Gastrocnemius medialis (tissue), 4 donors: Measurements from ENCODE around the gene LAX1. TPM values are rescaled to one million over a fixed set of nuclear protein-coding genes. Genes with fewer than 3 reads are reported as not detected.
"Not testable (repeated sequence)": the region's sequence is repeated elsewhere in the genome, so short reads cannot be mapped to it uniquely, and the experiment has no call there.

Source experiments
- ATAC-seq, 2 donors: fragments of 150-250 bp; one replicate each; pipeline ENCODE4 v1.9.1; 2016
- DNase-seq, 2 donors: peaks; one replicate each; pipeline ENCODE4 v3.0.0-alpha.2; 2019
- H3K27ac ChIP-seq, 4 donors: fragments of 200-600 bp; sonication (generic); 1 replicate in 1 of 4; 2 replicates in 3 of 4; pipeline ENCODE4 v1.5.1; 2016 to 2018; ENCODE audit warnings: mild to moderate bottlenecking in 2 of 4, moderate library complexity in 1 of 4
- H3K27me3 ChIP-seq, 3 donors: fragments of 200-600 bp; sonication (generic) in 2 of 3; 1 replicate in 1 of 3; 2 replicates in 2 of 3; pipeline versions ENCODE4 v1.5.1 to v1.6.0; 2016 to 2019; ENCODE audit warnings: mild to moderate bottlenecking in 1 of 3, moderate library complexity in 1 of 3
- H3K36me3 ChIP-seq, 2 donors: fragments of 200-600 bp; sonication (generic) in 1 of 2; one replicate each; pipeline ENCODE4 v1.5.1; 2017 to 2018
- H3K4me1 ChIP-seq, 2 donors: fragments of 200-600 bp; sonication (generic) in 1 of 2; one replicate each; pipeline ENCODE4 v1.5.1; 2016 to 2017; ENCODE audit warnings: mild to moderate bottlenecking in 2 of 2
- H3K4me3 ChIP-seq, 4 donors: fragments of 200-600 bp; sonication (generic) in 3 of 4; 1 replicate in 1 of 4; 2 replicates in 3 of 4; pipeline ENCODE4 v1.5.1; 2016 to 2019; ENCODE audit warnings: mild to moderate bottlenecking in 2 of 4
- H3K9me3 ChIP-seq, 3 donors: fragments of 200-600 bp; sonication (generic) in 2 of 3; 1 replicate in 1 of 3; 2 replicates in 2 of 3; pipeline ENCODE4 v1.5.1; 2016 to 2019
- CTCF ChIP-seq, 5 experiments: fragments of 450-650 bp in 3 of 5; fragments of 200-600 bp in 2 of 5; sonication (generic) in 2 of 5; IDR thresholded peaks in 4 of 5; conservative IDR thresholded peaks in 1 of 5; 1 replicate in 4 of 5; 2 replicates in 1 of 5; pipeline ENCODE4 v1.5.1; 2016 to 2019; ENCODE audit warnings: antibody characterized with exemption in 5 of 5, mild to moderate bottlenecking in 3 of 5, moderate library complexity in 3 of 5
- POLR2A ChIP-seq, 2 donors: fragments of 450-650 bp; IDR thresholded peaks; one replicate each; pipeline ENCODE4 v1.6.1; 2017; ENCODE audit warnings: antibody characterized with exemption in 2 of 2, mild to moderate bottlenecking in 2 of 2, moderate library complexity in 2 of 2
- in situ Hi-C, 4 donors: fragments of 200-750 bp; cut with MboI; loops; one replicate each; pipeline versions ENCODE4 v1.15.0 to v1.8.0; 2017; ENCODE audit warnings: low sequenced_read_pairs in 4 of 4
- intact Hi-C: fragments of 100-400 bp; cut with DNase I; formaldehyde crosslinking; loops from one replicate; pipeline ENCODE4 v1.15.1; 2023; ENCODE audit warnings: low total_unique reads
- total RNA-seq, 4 donors: library from RNA; depleted of rRNA; stranded (reverse); fragments of >200 nt; gene quantifications; one replicate each; pipeline versions ENCODE4 v1.1.0 to v1.2.3, GENCODE V29; 2016

Gene LAX1
- total RNA-seq, 4 donors from 2014 or later, result 0.19 TPM; not detected in 3

GRCh38 chr1:203781962-203782361, 17.0 kb downstream of the LAX1 start:
- ATAC-seq (no peak), DNase-seq (no peak)
- Histone ChIP-seq H3K27me3 (no peaks in the 10 kb centered on the region), H3K27ac (no peak overlapping the region), H3K36me3 (no peaks in the 10 kb centered on the region), H3K4me3 (no peak overlapping the region), H3K9me3 (no peaks in the 10 kb centered on the region), H3K4me1 (no peaks in the 10 kb centered on the region)
- intact Hi-C loops (no loop called here), in situ Hi-C loops (no loop called here)
- TF ChIP-seq POLR2A (IDR thresholded peaks at IDR 0.05) (no peak), CTCF (IDR thresholded peaks at IDR 0.05 in 4 of 5, conservative IDR thresholded peaks at IDR 0.05 in 1 of 5) (no peak)

DNA sequence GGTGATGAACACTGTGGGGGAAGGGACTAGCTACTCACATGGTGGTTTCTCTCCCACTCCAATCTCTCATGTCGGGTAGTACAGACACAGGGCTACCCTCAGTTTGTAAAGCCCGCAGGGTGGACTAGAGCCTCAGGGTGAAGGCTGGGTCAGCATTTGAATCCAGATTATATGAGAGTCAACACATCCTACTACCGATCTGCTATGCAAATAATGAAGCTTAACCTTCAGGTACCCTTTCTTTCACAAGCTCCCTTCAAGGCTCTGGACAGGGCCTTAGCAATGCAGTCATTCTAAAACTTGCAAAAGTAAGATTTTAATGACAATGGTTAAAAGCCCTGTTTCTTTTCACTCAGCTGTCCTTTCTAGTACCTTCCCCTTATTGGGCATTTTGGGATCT, 25.0 kb downstream of the LAX1 start:
- TF ChIP-seq CTCF (IDR thresholded peaks at IDR 0.05 in 4 of 5, conservative IDR thresholded peaks at IDR 0.05 in 1 of 5) (no peak), POLR2A (IDR thresholded peaks at IDR 0.05) (no peak)
- in situ Hi-C loops (no loop called here), intact Hi-C loops (loop anchor here (10.0 kb wide), 2 partner anchors 515 to 755 kb away; no protein-coding TSS in a partner anchor)
- H3K27me3 ChIP-seq, result no peaks in the 10 kb centered on the region
- ATAC-seq (no peak), DNase-seq (no peak)
- H3K4me1 ChIP-seq, result peaks cover 0 to 3% of the 10 kb centered on the region in 2 donors
- no peak overlapping the region for H3K4me3 ChIP-seq
- no peak overlapping the region for H3K27ac ChIP-seq
- H3K9me3 ChIP-seq, result no peaks in the 10 kb centered on the region
- H3K36me3 ChIP-seq, result no peaks in the 10 kb centered on the region

GRCh38 chr1:203791498-203791897, 26.5 kb downstream of the LAX1 start:
- no peak for ATAC-seq
- H3K27ac ChIP-seq, result no peak overlapping the region

DNA sequence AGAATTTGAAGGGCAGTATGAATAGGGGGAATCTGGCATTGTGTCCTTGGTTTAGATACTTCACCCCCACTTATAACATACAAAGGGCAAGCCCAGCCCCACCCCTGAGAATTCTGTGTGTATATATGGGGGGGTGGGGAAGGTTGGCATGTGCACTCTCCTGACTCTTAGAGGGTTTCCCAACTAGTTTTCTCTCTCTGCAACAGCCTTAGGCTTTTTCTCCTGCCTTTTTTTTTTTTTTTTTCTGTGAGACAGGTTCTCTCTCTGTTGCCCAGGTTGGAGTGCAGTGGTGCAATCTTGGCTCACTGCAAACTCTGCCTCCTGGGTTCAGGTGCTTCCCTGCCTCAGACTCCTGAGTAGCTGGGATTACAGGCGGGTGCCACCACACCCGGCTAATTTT, 27.5 kb downstream of the LAX1 start:
- H3K9me3 ChIP-seq, result no peaks in the 10 kb centered on the region
- H3K4me1 ChIP-seq, result peaks cover 9 to 15% of the 10 kb centered on the region in 2 donors
- DNase-seq (no peak), ATAC-seq (no peak)
- intact Hi-C loops, result loop anchor here (10.0 kb wide), 2 partner anchors 518 to 758 kb away; no protein-coding TSS in a partner anchor
- H3K36me3 ChIP-seq, result no peaks in the 10 kb centered on the region
- in situ Hi-C loops, result no loop called here
- no peak overlapping the region for H3K27ac ChIP-seq
- TF ChIP-seq CTCF (IDR thresholded peaks at IDR 0.05 in 4 of 5, conservative IDR thresholded peaks at IDR 0.05 in 1 of 5) (no peak), POLR2A (IDR thresholded peaks at IDR 0.05) (no peak)
- H3K27me3 ChIP-seq, result no peaks in the 10 kb centered on the region
- no peak overlapping the region for H3K4me3 ChIP-seq

More at GRCh38 chr1:203791498-203791897, 26.5 kb downstream of the LAX1 start:
- peaks cover 0 to 5% of the 10 kb centered on the region in 2 donors for H3K4me1 ChIP-seq
- DNase-seq, result no peak
- H3K9me3 ChIP-seq, result no peaks in the 10 kb centered on the region
- H3K27me3 ChIP-seq, result no peaks in the 10 kb centered on the region
- intact Hi-C loops, result loop anchor here (10.0 kb wide), 2 partner anchors 517 to 757 kb away; no protein-coding TSS in a partner anchor
- TF ChIP-seq POLR2A (IDR thresholded peaks at IDR 0.05) (no peak), CTCF (IDR thresholded peaks at IDR 0.05 in 4 of 5, conservative IDR thresholded peaks at IDR 0.05 in 1 of 5) (no peak)
- H3K36me3 ChIP-seq, result no peaks in the 10 kb centered on the region
- H3K4me3 ChIP-seq, result no peak overlapping the region
- in situ Hi-C loops, result no loop called here

DNA sequence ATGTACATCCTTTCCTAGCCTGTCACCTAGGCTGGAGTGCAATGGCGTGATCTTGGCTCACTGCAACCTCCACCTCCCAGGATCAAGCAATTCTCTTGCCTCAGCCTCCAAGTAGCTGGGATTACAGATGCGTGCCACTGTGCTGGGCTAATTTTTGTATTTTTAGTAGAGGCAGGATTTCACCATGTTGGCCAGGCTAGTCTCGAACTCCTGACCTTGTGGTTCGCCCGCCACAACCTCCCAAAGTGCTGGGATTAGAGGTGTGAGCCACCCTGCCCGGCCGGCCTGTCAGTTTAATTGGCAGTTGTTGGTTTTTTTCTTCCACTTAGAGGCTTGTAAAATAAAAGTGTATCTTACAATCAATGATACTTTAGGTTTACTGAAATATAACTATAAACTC, 28.6 kb downstream of the LAX1 start:
- intact Hi-C loops, result loop anchor here (10.0 kb wide), 2 partner anchors 519 to 759 kb away; no protein-coding TSS in a partner anchor
- peaks cover 20 to 26% of the 10 kb centered on the region in 2 donors for H3K4me1 ChIP-seq
- H3K9me3 ChIP-seq, H3K4me3 ChIP-seq, H3K36me3 ChIP-seq, DNase-seq, H3K27me3 ChIP-seq, H3K27ac ChIP-seq, in situ Hi-C loops, ATAC-seq: not testable (repeated sequence)
